Measurements from ENCODE around the gene RNF43. TPM values are rescaled to one million over a fixed set of nuclear protein-coding genes. Genes with fewer than 3 reads are reported as not detected.
A peak's percentile ranks its signal among the peaks of the same experiment; 100 is the strongest.

The RNF43 gene
- total and polyA plus RNA-seq, 2 of the 13 experiments (the other 11 are each of a cell fraction or from before 2014, with no cell fraction given), result 31.0 to 53.4 TPM

DNA sequence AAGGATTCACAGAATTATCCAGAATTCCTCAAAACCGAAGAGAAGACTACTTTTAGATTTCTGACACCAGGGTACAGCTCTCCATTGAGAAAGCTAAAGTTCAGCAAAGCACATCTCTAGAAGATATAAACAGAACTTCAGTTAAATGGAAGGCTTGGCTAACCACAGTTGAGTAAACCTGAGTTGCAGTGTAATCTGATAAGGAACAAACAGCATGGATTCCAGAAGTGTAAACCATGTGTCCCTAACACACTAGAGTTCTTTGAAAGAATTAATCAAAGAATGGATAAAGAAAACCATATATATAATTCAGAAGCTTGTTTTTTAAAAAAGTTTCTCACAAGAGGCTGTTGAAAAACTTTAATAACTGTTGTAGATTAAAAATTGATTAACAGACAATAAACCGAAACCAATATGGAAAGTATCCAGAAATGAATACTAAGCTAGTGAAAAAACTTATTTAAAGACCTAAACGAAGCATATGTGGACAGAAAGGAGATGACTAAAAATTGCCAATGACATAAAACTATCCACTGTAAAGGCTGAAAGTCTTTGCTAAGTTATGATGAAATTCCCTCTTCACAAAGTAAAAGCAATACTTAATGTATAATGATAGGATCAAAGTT is 4.3 kb downstream of the RNF43 start (continued):
- no peak for TF ChIP-seq ZNF747 (CRISPR knock-in tag; IDR thresholded peaks at IDR 0.05; ENCODE audit: borderline replicate concordance)
- TF ChIP-seq, protein P1, sequence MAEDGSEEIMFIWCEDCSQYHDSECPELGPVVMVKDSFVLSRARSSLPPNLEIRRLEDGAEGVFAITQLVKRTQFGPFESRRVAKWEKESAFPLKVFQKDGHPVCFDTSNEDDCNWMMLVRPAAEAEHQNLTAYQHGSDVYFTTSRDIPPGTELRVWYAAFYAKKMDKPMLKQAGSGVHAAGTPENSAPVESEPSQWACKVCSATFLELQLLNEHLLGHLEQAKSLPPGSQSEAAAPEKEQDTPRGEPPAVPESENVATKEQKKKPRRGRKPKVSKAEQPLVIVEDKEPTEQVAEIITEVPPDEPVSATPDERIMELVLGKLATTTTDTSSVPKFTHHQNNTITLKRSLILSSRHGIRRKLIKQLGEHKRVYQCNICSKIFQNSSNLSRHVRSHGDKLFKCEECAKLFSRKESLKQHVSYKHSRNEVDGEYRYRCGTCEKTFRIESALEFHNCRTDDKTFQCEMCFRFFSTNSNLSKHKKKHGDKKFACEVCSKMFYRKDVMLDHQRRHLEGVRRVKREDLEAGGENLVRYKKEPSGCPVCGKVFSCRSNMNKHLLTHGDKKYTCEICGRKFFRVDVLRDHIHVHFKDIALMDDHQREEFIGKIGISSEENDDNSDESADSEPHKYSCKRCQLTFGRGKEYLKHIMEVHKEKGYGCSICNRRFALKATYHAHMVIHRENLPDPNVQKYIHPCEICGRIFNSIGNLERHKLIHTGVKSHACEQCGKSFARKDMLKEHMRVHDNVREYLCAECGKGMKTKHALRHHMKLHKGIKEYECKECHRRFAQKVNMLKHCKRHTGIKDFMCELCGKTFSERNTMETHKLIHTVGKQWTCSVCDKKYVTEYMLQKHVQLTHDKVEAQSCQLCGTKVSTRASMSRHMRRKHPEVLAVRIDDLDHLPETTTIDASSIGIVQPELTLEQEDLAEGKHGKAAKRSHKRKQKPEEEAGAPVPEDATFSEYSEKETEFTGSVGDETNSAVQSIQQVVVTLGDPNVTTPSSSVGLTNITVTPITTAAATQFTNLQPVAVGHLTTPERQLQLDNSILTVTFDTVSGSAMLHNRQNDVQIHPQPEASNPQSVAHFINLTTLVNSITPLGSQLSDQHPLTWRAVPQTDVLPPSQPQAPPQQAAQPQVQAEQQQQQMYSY (CRISPR knock-in tag; IDR thresholded peaks at IDR 0.05), result no peak
- TF ChIP-seq, protein P2, sequence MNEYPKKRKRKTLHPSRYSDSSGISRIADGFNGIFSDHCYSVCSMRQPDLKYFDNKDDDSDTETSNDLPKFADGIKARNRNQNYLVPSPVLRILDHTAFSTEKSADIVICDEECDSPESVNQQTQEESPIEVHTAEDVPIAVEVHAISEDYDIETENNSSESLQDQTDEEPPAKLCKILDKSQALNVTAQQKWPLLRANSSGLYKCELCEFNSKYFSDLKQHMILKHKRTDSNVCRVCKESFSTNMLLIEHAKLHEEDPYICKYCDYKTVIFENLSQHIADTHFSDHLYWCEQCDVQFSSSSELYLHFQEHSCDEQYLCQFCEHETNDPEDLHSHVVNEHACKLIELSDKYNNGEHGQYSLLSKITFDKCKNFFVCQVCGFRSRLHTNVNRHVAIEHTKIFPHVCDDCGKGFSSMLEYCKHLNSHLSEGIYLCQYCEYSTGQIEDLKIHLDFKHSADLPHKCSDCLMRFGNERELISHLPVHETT (CRISPR knock-in tag; conservative IDR thresholded peaks at IDR 0.05), result no peak
- TF ChIP-seq CBX5 (CRISPR knock-in tag; IDR thresholded peaks at IDR 0.05; ENCODE audit: borderline replicate concordance), result no peak
- no peak; the same call in 1 of the 2 replicates for TF ChIP-seq HNRNPUL1 (IDR thresholded peaks at IDR 0.05; ENCODE audit: low read depth, low read length)
- TF ChIP-seq ZNF34 (CRISPR knock-in tag; IDR thresholded peaks at IDR 0.05; ENCODE audit: borderline replicate concordance), result no peak
- no peak for TF ChIP-seq CHD4 (IDR thresholded peaks at IDR 0.05; ENCODE audit: borderline replicate concordance, low read length)
- TF ChIP-seq, protein P3, sequence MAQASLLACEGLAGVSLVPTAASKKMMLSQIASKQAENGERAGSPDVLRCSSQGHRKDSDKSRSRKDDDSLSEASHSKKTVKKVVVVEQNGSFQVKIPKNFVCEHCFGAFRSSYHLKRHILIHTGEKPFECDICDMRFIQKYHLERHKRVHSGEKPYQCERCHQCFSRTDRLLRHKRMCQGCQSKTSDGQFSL (CRISPR knock-in tag; IDR thresholded peaks at IDR 0.05), result no peak
- TF ChIP-seq NCOA5 (CRISPR knock-in tag; IDR thresholded peaks at IDR 0.05), result no peak
- TF ChIP-seq SMARCC2 (IDR thresholded peaks at IDR 0.05), result no peak
- no peak for TF ChIP-seq STAT5B (CRISPR knock-in tag; IDR thresholded peaks at IDR 0.05)
- peak; percentile 77 for TF ChIP-seq MIXL1 (CRISPR knock-in tag; IDR thresholded peaks at IDR 0.05)
- TF ChIP-seq ZKSCAN5 (CRISPR knock-in tag; IDR thresholded peaks at IDR 0.05), result no peak
- no peak for TF ChIP-seq BRD4 (CRISPR knock-in tag; IDR thresholded peaks at IDR 0.05)
- TF ChIP-seq, protein P4, sequence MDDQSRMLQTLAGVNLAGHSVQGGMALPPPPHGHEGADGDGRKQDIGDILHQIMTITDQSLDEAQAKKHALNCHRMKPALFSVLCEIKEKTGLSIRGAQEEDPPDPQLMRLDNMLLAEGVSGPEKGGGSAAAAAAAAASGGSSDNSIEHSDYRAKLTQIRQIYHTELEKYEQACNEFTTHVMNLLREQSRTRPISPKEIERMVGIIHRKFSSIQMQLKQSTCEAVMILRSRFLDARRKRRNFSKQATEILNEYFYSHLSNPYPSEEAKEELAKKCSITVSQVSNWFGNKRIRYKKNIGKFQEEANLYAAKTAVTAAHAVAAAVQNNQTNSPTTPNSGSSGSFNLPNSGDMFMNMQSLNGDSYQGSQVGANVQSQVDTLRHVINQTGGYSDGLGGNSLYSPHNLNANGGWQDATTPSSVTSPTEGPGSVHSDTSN (CRISPR knock-in tag; IDR thresholded peaks at IDR 0.05; ENCODE audit: borderline replicate concordance), result no peak
- TF ChIP-seq JUN (CRISPR knock-in tag; IDR thresholded peaks at IDR 0.05), result no peak
- TF ChIP-seq ZBTB21 (CRISPR knock-in tag; IDR thresholded peaks at IDR 0.05), result no peak
- TF ChIP-seq, protein P5, sequence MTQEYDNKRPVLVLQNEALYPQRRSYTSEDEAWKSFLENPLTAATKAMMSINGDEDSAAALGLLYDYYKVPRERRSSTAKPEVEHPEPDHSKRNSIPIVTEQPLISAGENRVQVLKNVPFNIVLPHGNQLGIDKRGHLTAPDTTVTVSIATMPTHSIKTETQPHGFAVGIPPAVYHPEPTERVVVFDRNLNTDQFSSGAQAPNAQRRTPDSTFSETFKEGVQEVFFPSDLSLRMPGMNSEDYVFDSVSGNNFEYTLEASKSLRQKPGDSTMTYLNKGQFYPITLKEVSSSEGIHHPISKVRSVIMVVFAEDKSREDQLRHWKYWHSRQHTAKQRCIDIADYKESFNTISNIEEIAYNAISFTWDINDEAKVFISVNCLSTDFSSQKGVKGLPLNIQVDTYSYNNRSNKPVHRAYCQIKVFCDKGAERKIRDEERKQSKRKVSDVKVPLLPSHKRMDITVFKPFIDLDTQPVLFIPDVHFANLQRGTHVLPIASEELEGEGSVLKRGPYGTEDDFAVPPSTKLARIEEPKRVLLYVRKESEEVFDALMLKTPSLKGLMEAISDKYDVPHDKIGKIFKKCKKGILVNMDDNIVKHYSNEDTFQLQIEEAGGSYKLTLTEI (CRISPR knock-in tag; conservative IDR thresholded peaks at IDR 0.05), result no peak
- TF ChIP-seq HMG20A (CRISPR knock-in tag; IDR thresholded peaks at IDR 0.05; ENCODE audit: borderline replicate concordance), result peak; percentile 85
- TF ChIP-seq NR2C2 (CRISPR knock-in tag; IDR thresholded peaks at IDR 0.05; ENCODE audit: borderline replicate concordance), result peak; percentile 46; the same call in 1 of the 2 replicates
- TF ChIP-seq MAZ (IDR thresholded peaks at IDR 0.05; ENCODE audit: borderline replicate concordance, low read depth, low read length), result no peak
- no peak for TF ChIP-seq MAZ (CRISPR knock-in tag; IDR thresholded peaks at IDR 0.05; ENCODE audit: low read depth)
- TF ChIP-seq ZNF121 (CRISPR knock-in tag; IDR thresholded peaks at IDR 0.05), result no peak
